Adrenal gland (tissue), 5 donors: ENCODE measurements around the gene MYF6.

Experiments
- CTCF ChIP-seq, 6 experiments: fragments of 450-650 bp in 4 of 6; fragments of 200-600 bp in 2 of 6; sonication (generic) in 1 of 6; IDR thresholded peaks; 1 replicate in 5 of 6; 2 replicates in 1 of 6; pipeline versions ENCODE4 v1.5.1 to v1.8.0; 2016 to 2021; ENCODE audit warnings: antibody characterized with exemption in 6 of 6, mild to moderate bottlenecking in 2 of 6, moderate library complexity in 1 of 6
- POLR2A ChIP-seq, 2 donors: fragments of 450-650 bp; IDR thresholded peaks; one replicate each; pipeline ENCODE4 v1.6.1; 2017; ENCODE audit warnings: antibody characterized with exemption in 2 of 2, mild to moderate bottlenecking in 2 of 2, moderate library complexity in 1 of 2
- donor health status: DM: no; HTN: no; CAD: no.

GRCh38 chr12:80752464-80752863, 45.0 kb downstream of the MYF6 start:
- no peak for TF ChIP-seq CTCF (IDR thresholded peaks at IDR 0.05)
- no peak for TF ChIP-seq POLR2A (IDR thresholded peaks at IDR 0.05)
